ENCODE measurements around the gene ZNF358.

DNA sequence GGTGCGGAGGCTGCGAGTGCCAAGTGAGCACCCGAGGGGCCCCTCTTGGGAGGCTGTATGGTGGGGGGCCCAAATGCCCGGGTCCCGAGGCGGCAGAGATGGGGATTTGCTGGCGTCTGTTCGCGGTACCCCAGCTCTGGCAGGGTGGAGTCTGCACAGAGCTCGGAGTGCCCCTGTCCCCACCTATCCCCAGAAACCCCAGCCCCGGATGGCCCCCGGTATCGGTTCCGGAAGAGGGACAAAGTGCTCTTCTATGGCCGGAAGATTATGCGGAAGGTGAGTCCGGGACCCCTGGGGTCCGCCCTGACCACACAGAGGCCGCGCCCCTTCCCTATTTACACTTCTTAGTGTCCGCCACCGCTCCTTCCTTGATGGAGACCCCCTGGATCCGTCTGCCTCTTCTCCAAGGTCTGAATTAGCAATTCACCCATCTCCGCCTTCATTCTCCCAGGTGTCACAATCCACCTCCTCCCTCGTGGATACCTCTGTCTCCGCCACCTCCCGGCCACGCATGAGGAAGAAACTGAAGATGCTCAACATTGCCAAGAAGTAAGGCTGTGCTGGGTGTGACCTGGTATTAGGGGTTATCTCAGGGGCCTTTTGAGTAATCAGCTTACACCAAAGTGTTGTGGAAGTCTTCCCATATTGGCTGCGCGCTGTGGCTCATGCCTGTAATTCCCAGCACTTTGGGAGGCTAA lies 20.2 kb downstream of the ZNF358 start:
- no peak for TF ChIP-seq POLR2AphosphoS5 (IDR thresholded peaks at IDR 0.05)
- TF ChIP-seq, protein P1, sequence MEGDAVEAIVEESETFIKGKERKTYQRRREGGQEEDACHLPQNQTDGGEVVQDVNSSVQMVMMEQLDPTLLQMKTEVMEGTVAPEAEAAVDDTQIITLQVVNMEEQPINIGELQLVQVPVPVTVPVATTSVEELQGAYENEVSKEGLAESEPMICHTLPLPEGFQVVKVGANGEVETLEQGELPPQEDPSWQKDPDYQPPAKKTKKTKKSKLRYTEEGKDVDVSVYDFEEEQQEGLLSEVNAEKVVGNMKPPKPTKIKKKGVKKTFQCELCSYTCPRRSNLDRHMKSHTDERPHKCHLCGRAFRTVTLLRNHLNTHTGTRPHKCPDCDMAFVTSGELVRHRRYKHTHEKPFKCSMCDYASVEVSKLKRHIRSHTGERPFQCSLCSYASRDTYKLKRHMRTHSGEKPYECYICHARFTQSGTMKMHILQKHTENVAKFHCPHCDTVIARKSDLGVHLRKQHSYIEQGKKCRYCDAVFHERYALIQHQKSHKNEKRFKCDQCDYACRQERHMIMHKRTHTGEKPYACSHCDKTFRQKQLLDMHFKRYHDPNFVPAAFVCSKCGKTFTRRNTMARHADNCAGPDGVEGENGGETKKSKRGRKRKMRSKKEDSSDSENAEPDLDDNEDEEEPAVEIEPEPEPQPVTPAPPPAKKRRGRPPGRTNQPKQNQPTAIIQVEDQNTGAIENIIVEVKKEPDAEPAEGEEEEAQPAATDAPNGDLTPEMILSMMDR (IDR thresholded peaks at IDR 0.05), result no peak

All from transverse colon (tissue), 4 donors.